ELR (cell line): ENCODE measurements around the gene ZACN.

ENCODE experiments used
- DNase-seq: peaks from one replicate; pipeline ENCODE4 v3.0.0-alpha.2; 2015; ENCODE audit warnings: low read depth

The ZACN gene

GRCh38 chr17:76131692-76132573, 53.0 kb downstream of the ZACN start:
- no peak for DNase-seq
